Activated T-helper 2 cell treated with anti-CD3 and anti-CD28 coated beads, Interferon-gamma antibody, Interleukin-2, Interleukin-4, amounts not matched to agents 10 μg/mL and 5 μg/mL and 100 μg/mL, durations not matched to agents 14 hours and 24 hours and 36 hours (primary cell): ENCODE measurements around the gene FAM174B. TPM values are rescaled to one million over a fixed set of nuclear protein-coding genes. Genes with fewer than 3 reads are reported as not detected.

Source experiments
- DNase-seq: peaks from one replicate; pipeline ENCODE4 v3.0.0; 2021; ENCODE audit warnings: low spot score
- H3K27ac Mint-ChIP-seq: one replicate; pipeline ENCODE4 v1.8.0; 2021; ENCODE audit warnings: mixed read lengths
- H3K27me3 Mint-ChIP-seq: one replicate; pipeline ENCODE4 v1.8.0; 2021; ENCODE audit warnings: low read depth, mixed read lengths
- H3K36me3 Mint-ChIP-seq: one replicate; pipeline ENCODE4 v1.8.0; 2021; ENCODE audit warnings: low read depth, mixed read lengths
- H3K4me1 Mint-ChIP-seq: one replicate; pipeline ENCODE4 v1.8.0; 2021; ENCODE audit warnings: low read depth, mixed read lengths
- H3K4me3 Mint-ChIP-seq: one replicate; pipeline ENCODE4 v1.8.0; 2021; ENCODE audit warnings: low read depth, mild to moderate bottlenecking, moderate library complexity, mixed read lengths
- H3K9me3 Mint-ChIP-seq: one replicate; pipeline ENCODE4 v1.8.0; 2021; ENCODE audit warnings: mixed read lengths
- intact Hi-C: fragments of 100-400 bp; cut with micrococcal nuclease; formaldehyde crosslinking; loops from one replicate; pipeline ENCODE4 v1.15.1; 2023
- total RNA-seq: library from RNA; stranded (reverse); gene quantifications from 2 replicates; pipeline ENCODE4 v1.2.3, GENCODE V29; 2022

FAM174B gene
- total RNA-seq, 1 donor from 2014 or later: 3.7 TPM

DNA sequence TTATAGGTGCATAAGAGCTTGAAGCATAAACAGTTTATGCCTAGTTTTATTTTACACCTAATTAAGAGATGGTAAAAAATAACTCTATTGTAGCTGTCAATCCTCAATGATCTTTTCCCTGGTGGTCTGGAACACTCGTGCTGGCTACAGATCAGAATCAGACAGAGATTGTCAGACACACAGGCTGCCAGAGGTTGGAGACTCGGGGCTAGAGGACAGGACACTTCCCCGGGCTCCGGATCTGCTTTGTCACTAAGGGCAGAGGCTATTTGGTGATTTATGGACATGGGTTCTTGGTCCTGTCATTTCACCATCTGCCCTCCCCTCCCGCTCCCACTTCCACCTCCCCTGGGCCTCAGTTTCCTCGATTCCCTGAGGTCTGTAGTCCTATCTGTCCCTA, 16.5 kb upstream of the FAM174B start:
- Mint-ChIP-seq H3K9me3 (no peaks in the 10 kb centered on the region), H3K36me3 (no peaks in the 10 kb centered on the region), H3K4me1 (peaks cover 3% of the 10 kb centered on the region), H3K27ac (no peak overlapping the region), H3K4me3 (no peak overlapping the region), H3K27me3 (peaks cover 15% of the 10 kb centered on the region)
- no peak for DNase-seq
- intact Hi-C loops: no loop called here

DNA sequence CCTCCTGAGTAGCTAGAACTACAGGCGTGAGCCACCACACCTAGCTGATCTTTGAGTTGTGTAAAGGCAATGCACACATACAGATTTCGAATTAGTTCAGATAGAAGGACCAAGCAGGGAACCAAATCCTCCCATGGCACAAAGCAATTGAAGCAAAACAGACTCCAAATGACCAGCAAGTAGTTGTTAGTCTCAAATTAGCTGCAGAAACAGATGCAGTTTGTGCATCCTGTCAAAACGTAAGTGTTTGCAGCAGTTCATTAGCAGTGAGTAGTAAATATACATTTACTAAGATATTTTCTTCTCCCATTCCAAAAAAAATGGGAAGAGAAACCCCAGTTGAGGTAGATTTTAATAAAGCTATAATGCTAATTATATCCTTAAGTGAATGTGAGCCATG, 15.8 kb upstream of the FAM174B start:
- intact Hi-C loops: no loop called here
- Mint-ChIP-seq H3K9me3 (no peaks in the 10 kb centered on the region), H3K27ac (no peak overlapping the region), H3K4me1 (peaks cover 3% of the 10 kb centered on the region), H3K27me3 (peaks cover 21% of the 10 kb centered on the region), H3K4me3 (no peak overlapping the region), H3K36me3 (no peaks in the 10 kb centered on the region)
- DNase-seq: no peak

DNA sequence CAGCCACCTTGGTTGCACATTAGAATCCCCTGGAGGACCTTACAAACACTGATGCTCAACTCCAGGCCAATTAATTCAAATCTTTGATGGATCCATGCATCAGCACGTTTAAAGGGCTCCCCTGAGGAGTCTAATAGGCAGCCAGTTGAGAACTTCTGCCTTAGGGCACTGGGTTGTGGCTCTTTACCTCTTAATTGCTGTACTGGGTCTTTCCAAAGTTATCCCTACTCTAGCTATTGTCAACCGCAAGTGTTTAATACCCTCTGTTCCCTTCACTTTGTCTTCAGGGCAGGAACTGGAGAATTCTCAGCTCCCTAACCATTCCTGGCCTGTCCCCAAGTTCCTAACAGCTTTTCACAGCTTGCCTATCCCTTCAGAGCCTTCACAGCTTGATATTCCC, 15.0 kb upstream of the FAM174B start:
- Mint-ChIP-seq H3K36me3 (no peaks in the 10 kb centered on the region), H3K27ac (no peak overlapping the region), H3K27me3 (peaks cover 21% of the 10 kb centered on the region), H3K4me3 (no peak overlapping the region), H3K9me3 (no peaks in the 10 kb centered on the region), H3K4me1 (peaks cover 3% of the 10 kb centered on the region)
- intact Hi-C loops: no loop called here
- DNase-seq: no peak

DNA sequence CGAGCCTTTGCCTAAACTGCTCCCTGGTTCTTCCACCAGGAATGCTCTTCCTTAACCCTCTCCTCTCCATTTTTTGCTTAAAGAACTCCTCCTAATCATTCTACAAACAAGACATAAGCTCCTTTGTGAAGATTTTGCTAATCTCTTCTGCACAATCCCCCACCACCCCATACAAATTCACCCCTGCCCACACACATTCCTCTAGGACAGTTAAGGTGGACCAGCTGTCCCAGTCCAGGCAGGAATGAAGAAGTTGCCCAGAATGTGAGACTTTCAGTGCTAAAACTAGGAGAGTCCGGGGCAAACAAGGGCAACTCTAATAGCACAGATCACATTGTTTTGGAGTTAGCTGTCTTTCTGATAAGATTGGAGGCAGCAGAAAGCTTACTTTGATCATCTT, 13.9 kb upstream of the FAM174B start:
- Mint-ChIP-seq H3K27me3 (peaks cover 26% of the 10 kb centered on the region), H3K4me3 (no peak overlapping the region), H3K27ac (no peak overlapping the region), H3K4me1 (peaks cover 6% of the 10 kb centered on the region), H3K9me3 (no peaks in the 10 kb centered on the region), H3K36me3 (no peaks in the 10 kb centered on the region)
- intact Hi-C loops: no loop called here
- no peak for DNase-seq

DNA sequence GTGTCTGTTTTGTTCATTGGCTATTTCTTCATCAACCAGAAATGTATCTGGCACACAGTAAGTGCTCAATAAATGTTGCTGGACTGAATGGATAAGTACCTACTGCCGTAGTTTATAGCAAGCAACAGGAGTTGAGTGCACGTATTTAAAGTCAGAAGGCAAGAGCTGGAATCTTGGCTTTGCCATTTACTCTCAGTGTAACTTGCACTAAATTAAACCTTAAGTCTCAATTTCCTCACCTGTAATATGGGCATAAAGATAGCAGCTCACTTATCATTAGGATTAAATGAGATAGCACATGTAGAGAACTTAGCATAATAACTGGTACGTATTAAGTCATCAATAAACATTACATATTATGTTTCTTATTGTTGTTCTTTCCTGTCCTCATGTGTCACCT, 13.0 kb upstream of the FAM174B start:
- H3K27me3 Mint-ChIP-seq: peaks cover 26% of the 10 kb centered on the region

DNA sequence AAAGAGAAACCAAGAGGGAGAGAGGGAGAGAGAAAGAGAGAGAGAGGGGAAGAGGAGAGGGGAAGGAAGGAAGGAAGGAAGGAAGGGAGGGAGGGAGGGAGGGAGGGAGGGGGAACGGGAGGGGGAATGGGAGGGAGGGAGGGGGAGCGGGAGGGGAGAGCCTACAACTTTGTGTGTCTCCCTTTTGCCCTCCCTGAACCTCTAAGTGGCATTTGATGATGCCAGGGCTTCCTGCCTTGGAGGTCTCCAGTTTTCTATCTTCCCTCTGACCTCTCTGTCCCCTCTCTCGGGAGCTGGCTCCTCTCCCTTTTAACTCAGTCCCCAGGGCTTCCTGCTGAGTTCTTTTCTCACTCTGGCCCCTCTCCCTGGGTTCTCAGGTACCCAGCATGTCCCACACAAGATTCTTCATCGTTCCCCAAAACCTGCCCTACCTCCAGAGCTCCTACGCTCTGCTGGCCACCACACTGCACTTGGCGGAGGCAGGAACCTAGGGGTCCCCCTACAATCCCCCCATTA, 12.5 kb upstream of the FAM174B start:
- intact Hi-C loops: no loop called here
- DNase-seq: no peak

More for the DNA sequence above, 13.0 kb upstream of the FAM174B start:
- no peak overlapping the region for H3K27ac Mint-ChIP-seq
- no peaks in the 10 kb centered on the region for H3K9me3 Mint-ChIP-seq
- DNase-seq: no peak
- H3K4me3 Mint-ChIP-seq: no peak overlapping the region
- intact Hi-C loops: no loop called here
- H3K4me1 Mint-ChIP-seq: peaks cover 6% of the 10 kb centered on the region
- H3K36me3 Mint-ChIP-seq: no peaks in the 10 kb centered on the region

DNA sequence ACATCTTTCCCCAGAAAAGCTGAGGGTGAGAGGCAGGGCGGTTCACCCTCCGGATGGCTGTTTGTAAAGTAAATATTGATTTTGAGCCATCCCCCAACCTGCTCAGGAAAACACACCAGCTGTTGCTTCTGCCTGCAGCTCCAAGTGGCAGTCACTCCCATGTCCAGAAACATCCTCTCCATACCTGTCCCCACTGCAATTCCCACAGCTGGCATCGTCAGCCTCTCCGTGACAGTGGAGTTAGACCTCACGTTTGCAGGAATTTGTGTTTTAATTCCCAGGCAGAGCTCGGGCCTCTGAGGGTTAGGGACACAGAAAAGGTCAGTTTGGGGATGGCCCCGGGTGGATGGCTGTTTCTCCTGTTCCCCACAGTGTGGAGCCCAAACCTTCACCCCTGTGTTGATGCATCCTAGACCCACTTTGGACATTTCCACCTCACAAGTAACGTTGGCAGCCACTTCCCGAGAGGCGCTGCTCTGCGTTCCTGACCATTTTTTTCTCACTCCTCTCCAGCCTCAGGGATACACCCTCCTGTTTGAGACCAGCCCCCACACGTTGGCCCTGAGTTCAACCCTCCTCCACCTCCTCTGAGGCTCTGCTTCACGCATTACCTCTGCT, 11.8 kb upstream of the FAM174B start:
- intact Hi-C loops: no loop called here
- Mint-ChIP-seq H3K36me3 (no peaks in the 10 kb centered on the region), H3K4me1 (peaks cover 11% of the 10 kb centered on the region), H3K27me3 (peaks cover 26% of the 10 kb centered on the region), H3K4me3 (no peak overlapping the region), H3K27ac (no peak overlapping the region), H3K9me3 (no peaks in the 10 kb centered on the region)
- DNase-seq: no peak

More for the DNA sequence above, 12.5 kb upstream of the FAM174B start:
- Mint-ChIP-seq H3K27me3 (peaks cover 26% of the 10 kb centered on the region), H3K36me3 (no peaks in the 10 kb centered on the region), H3K27ac (no peak overlapping the region), H3K4me3 (no peak overlapping the region), H3K9me3 (no peaks in the 10 kb centered on the region), H3K4me1 (peaks cover 9% of the 10 kb centered on the region)

DNA sequence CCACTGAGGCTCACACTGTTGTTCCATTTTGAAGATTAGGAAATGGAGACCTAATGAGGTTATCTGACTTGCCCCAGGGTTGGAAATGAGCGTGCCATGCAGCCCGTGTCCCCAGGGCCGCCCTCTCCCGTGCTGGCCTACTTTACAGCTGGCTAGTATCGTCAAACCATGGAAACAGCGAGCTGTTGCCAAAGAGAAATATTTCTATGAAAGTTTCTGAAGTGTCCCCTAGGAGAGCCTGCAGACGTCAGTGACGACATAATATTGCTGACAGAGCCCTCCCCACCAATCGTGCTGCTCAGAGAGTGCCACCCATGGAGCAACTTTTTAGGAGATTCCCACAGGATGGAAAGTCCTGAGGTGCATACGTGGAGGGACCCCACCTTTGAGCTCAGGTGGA, 11.2 kb upstream of the FAM174B start:
- H3K27ac Mint-ChIP-seq: no peak overlapping the region
- intact Hi-C loops: no loop called here
- peaks cover 26% of the 10 kb centered on the region for H3K27me3 Mint-ChIP-seq
- no peaks in the 10 kb centered on the region for H3K36me3 Mint-ChIP-seq
- no peak overlapping the region for H3K4me3 Mint-ChIP-seq
- DNase-seq: no peak
- no peaks in the 10 kb centered on the region for H3K9me3 Mint-ChIP-seq
- peaks cover 11% of the 10 kb centered on the region for H3K4me1 Mint-ChIP-seq

DNA sequence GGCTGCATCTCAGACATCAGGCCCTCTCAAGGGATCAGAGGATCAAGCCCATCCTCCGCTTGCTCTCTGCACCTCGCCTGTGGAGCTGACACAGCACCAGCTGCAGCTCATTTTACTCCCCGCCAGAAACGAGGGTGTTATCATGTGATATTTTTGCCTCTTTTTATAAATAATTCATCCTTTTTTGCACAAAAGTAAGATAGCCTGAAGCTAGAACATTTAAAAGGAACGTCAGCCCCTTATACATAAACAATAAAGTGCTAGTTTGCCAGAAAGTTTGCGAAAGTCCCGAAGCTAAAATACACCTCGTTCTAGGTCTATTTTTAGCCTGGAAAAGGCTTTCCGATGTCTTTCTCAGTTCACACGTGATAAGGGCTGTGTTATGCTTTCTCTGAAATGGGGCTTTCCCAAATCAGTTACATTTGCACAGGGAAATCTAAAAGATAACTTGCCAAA, 9.6 kb upstream of the FAM174B start:
- no peaks in the 10 kb centered on the region for H3K36me3 Mint-ChIP-seq
- H3K27ac Mint-ChIP-seq: no peak overlapping the region
- H3K27me3 Mint-ChIP-seq: peaks cover 21% of the 10 kb centered on the region

DNA sequence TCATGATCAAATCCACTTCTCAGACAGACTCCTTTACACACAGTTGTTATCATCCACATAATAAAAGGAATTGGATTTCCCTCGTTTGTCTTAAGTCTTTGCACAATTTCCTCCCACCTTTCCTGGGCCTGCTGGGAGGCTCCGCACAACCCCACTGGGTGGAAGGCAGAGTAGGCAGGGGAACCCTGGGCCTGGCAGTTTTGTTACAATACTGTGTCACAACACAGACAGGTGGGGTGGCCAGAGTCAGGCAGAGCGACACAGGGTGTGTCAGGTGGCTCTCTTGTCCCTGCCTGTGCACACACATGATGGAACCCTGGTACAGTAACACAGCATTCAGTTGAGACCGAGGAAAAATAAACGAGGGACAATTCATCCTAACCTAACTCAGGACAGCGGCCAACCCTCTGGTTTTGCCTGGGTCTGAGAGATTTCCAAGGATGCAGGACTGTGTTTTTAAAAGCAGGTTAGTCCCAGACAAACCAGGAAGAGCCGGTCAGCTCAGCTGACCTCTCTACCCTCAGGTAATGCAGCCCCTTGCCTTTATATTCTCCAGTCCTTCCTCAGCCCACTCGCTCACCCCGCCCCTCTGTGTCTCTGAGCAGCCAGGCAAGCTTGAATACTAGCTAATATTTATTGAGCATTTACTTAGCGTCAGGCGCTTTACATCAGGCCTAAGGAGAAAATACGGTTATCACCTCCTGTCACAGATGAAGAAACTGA, 8.8 kb upstream of the FAM174B start:
- intact Hi-C loops: no loop called here
- no peaks in the 10 kb centered on the region for H3K9me3 Mint-ChIP-seq
- no peak overlapping the region for H3K4me3 Mint-ChIP-seq
- peaks cover 23% of the 10 kb centered on the region for H3K27me3 Mint-ChIP-seq
- no peaks in the 10 kb centered on the region for H3K36me3 Mint-ChIP-seq
- H3K27ac Mint-ChIP-seq: no peak overlapping the region
- peaks cover 11% of the 10 kb centered on the region for H3K4me1 Mint-ChIP-seq
- DNase-seq: no peak

More for the DNA sequence above, 9.6 kb upstream of the FAM174B start:
- no peak for DNase-seq
- H3K9me3 Mint-ChIP-seq: no peaks in the 10 kb centered on the region
- intact Hi-C loops: no loop called here
- peaks cover 11% of the 10 kb centered on the region for H3K4me1 Mint-ChIP-seq
- H3K4me3 Mint-ChIP-seq: no peak overlapping the region

DNA sequence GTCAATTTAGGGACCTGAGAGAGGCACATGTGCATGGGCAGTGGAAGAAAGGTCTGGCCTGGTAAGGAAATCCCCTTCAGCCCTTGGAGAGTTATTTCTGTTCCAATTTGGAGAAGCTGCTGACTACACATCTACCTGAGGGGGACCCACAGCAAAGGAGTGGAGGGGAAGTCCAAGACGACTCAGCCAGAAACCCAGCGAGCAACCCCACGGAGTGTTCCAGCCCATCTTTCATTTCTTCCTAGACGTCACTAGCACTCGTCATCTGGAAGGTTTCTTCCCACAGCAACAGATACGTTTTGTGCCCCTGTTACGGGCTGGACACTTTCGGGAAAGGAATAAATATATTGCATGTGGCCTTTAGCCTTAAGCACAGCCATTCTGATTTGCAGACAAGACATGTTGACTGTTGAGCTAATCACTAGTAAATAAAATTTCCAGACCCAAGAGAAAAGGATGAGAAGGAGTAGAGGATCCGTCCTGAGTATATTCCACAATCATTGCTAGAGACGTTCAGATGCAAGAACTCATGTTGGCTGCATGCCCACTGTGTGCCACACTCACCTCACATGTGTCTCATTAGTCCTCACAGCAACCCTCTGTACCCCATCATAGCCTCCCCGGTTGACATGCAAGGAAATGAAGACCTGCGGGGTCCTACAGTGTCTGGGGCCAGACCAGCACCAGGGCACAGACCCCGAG, 7.8 kb upstream of the FAM174B start:
- no peaks in the 10 kb centered on the region for H3K9me3 Mint-ChIP-seq
- peaks cover 11% of the 10 kb centered on the region for H3K4me1 Mint-ChIP-seq
- H3K4me3 Mint-ChIP-seq: no peak overlapping the region
- H3K36me3 Mint-ChIP-seq: no peaks in the 10 kb centered on the region
- intact Hi-C loops: loop anchor here (1.0 kb wide), 1 partner anchor 38 kb away; no protein-coding TSS in a partner anchor
- no peak overlapping the region for H3K27ac Mint-ChIP-seq
- no peak for DNase-seq
- peaks cover 25% of the 10 kb centered on the region for H3K27me3 Mint-ChIP-seq

DNA sequence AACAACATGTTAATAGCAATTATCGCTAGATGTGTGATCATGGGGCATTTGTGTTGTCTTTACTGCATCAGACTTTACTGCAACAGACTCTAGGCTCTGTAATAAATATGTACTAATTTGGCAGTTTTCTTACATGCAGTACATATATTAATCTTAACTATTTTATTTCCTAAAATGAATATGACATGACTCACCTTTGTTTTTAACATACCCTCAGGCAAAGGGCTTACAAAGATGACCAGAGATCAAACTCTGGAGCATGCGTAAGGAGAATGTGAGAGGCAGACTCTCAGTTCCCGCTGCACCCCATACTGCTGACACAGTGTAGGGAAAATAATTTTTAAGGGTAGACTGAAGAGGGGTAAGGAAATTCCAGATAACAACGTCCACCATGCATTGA, 7.2 kb upstream of the FAM174B start:
- H3K4me3 Mint-ChIP-seq: no peak overlapping the region
- no peak for DNase-seq
- H3K27ac Mint-ChIP-seq: no peak overlapping the region
- intact Hi-C loops: loop anchor here (1.0 kb wide), 1 partner anchor 37 kb away; no protein-coding TSS in a partner anchor
- H3K27me3 Mint-ChIP-seq: peaks cover 25% of the 10 kb centered on the region
- no peaks in the 10 kb centered on the region for H3K9me3 Mint-ChIP-seq
- no peaks in the 10 kb centered on the region for H3K36me3 Mint-ChIP-seq
- H3K4me1 Mint-ChIP-seq: peaks cover 7% of the 10 kb centered on the region

DNA sequence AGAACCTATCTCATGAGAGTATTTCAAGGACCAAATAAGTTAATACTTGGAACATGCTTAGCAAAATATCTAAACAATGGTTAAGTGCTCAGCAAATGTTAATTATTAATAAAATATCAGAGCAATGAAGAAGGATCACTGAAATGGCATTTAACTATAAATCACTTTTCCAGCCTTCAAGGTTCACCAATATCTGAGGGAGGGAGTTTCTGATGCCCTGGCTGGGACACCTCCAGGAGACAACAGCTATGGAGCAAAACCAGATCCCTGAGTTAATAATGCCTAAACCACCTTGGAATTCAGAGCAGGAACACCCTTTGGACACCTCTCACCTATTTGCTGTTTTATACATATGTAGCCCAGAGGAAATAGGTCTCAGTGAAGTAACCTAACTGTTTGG, 6.4 kb upstream of the FAM174B start:
- no peak for DNase-seq
- no peaks in the 10 kb centered on the region for H3K36me3 Mint-ChIP-seq

More for the DNA sequence above, 6.4 kb upstream of the FAM174B start:
- H3K4me3 Mint-ChIP-seq: no peak overlapping the region
- H3K9me3 Mint-ChIP-seq: no peaks in the 10 kb centered on the region
- H3K27ac Mint-ChIP-seq: no peak overlapping the region
- H3K27me3 Mint-ChIP-seq: peaks cover 27% of the 10 kb centered on the region
- peaks cover 7% of the 10 kb centered on the region for H3K4me1 Mint-ChIP-seq
- intact Hi-C loops: no loop called here
